Gastrocnemius medialis (tissue), 4 donors: ENCODE results near the gene TRPM4.

Experiments
- CTCF ChIP-seq, 5 experiments: fragments of 450-650 bp in 3 of 5; fragments of 200-600 bp in 2 of 5; sonication (generic) in 2 of 5; IDR thresholded peaks in 4 of 5; conservative IDR thresholded peaks in 1 of 5; 1 replicate in 4 of 5; 2 replicates in 1 of 5; pipeline ENCODE4 v1.5.1; 2016 to 2019; ENCODE audit warnings: antibody characterized with exemption in 5 of 5, mild to moderate bottlenecking in 3 of 5, moderate library complexity in 3 of 5
- POLR2A ChIP-seq, 2 donors: fragments of 450-650 bp; IDR thresholded peaks; one replicate each; pipeline ENCODE4 v1.6.1; 2017; ENCODE audit warnings: antibody characterized with exemption in 2 of 2, mild to moderate bottlenecking in 2 of 2, moderate library complexity in 2 of 2

- TF ChIP-seq CTCF (IDR thresholded peaks at IDR 0.05 in 4 of 5, conservative IDR thresholded peaks at IDR 0.05 in 1 of 5), result no peak
- TF ChIP-seq POLR2A (IDR thresholded peaks at IDR 0.05), result no peak
These were observed 5.5 kb upstream of the TRPM4 start for GRCh38 chr19:49152119-49152550.
